ENCODE data around the gene VRK3.

DNA sequence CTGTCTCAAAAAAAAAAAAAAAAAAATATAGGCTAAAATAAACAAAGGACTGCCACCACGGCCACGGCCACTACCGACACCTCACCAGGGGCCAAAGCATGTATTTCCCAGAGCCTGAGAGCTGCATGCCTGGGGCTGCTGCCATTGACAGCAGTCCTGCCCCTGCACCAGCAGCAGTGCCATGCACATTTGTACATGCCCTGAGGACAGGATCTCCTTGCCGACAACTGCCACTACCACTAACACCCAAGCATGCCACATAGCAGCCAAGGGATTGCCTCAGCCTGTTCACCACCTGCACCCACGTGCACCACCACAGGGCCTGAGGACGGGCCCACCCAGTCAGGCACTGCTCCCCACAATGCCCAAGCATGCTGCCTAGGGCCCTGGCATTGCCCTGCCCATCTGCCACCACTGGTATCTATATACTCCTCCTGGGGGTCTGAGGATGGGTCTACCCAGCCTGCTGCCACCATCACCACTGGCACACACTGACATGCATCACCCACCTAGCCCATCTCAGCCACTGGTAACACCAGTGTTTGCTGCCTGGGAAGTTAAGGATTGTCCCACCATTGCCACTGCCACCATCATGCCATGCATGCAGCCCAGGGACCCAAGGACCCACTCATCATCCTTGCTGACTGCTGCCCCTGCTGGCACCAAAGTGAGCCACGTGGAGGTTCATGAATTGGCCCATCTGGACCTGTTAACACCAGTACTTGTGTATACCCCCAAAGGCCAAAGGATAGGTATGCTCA, 85.3 kb downstream of the VRK3 start:
- TF ChIP-seq, protein P1, sequence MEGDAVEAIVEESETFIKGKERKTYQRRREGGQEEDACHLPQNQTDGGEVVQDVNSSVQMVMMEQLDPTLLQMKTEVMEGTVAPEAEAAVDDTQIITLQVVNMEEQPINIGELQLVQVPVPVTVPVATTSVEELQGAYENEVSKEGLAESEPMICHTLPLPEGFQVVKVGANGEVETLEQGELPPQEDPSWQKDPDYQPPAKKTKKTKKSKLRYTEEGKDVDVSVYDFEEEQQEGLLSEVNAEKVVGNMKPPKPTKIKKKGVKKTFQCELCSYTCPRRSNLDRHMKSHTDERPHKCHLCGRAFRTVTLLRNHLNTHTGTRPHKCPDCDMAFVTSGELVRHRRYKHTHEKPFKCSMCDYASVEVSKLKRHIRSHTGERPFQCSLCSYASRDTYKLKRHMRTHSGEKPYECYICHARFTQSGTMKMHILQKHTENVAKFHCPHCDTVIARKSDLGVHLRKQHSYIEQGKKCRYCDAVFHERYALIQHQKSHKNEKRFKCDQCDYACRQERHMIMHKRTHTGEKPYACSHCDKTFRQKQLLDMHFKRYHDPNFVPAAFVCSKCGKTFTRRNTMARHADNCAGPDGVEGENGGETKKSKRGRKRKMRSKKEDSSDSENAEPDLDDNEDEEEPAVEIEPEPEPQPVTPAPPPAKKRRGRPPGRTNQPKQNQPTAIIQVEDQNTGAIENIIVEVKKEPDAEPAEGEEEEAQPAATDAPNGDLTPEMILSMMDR (conservative IDR thresholded peaks at IDR 0.05; ENCODE audit: low read depth, low read length): peak; percentile 35
- TF ChIP-seq EZH2 (IDR thresholded peaks at IDR 0.05; ENCODE audit: borderline replicate concordance, low read depth, low read length, poor library complexity, severe bottlenecking): no peak

Measured in A673 (cell line).